HG02852 (cell line): ENCODE measurements around the gene GATD1.
"Not testable (repeated sequence)": the region's sequence is repeated elsewhere in the genome, so short reads cannot be mapped to it uniquely, and the experiment has no call there.

ENCODE experiments used
- ATAC-seq: cut with Tn5 transposase; IDR thresholded peaks from one replicate; pipeline ENCODE4 v1.9.1; 2021; ENCODE audit warnings: mild to moderate bottlenecking, moderate library complexity; ENCODE audit not compliant: unreplicated experiment

GATD1 gene

DNA sequence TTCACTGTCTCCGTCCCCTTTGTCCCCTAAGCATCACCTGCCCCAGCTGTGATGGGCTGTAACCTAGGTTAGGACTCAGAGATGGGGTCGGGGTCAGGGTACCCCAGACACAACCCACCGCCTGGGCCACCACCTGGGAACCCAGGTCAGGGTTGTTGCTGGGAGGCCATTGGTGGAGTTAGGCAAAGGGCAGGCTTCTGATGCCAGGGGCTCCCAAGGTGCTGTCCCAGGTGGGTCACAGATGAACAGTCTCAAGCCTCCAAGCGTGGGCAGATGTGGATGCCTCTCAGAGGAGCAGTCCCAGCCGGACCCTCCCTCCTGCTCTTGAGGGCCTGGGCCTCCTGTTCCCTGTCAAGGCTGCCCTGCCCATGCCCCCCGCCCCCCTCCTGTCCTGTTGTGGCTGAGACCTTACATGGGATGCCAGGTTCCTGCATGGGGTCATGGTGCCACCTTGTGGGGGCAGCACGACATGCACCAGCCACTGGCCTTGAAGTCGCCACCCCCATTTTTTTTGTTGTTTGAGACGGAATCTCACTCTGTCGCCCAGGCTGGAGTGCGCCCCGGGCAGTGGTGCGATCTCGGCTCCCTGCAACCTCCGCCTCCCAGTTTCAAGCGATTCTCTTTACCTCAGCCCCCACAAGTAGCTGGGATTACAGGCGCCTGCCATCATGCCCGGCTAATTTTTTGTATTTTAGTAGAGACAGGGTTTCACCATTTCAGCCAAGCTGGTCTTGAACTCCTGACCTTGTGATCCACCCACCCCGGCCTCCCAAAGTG, 12.1 kb downstream of the GATD1 start:
- ATAC-seq = no peak

DNA sequence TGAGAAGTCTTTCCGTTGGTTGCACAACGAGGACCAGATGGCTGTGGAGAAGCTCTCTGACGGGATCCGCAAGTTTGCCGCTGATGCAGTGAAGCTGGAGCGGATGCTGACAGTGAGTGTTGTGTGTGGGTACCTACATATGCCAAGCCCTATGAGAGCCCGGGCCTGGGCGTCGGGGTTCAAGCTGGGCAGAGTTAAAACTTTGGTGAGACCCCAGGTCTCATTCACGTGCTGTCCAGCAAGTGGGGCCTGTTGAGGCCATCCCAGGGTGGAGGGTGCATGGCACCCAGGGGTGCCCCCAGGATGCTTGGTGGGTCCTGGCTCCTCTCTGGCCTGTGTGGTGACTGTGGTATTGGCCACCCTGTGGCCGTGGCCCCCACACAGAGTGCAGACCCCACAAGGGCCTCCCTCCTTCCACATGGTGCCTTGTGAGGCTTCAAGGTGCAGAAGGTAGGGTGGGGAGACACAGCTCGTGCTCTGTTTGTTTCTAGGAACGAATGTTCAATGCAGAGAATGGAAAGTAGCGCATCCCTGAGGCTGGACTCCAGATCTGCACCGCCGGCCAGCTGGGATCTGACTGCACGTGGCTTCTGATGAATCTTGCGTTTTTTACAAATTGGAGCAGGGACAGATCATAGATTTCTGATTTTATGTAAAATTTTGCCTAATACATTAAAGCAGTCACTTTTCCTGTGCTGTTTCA, 12.8 kb downstream of the GATD1 start:
- no peak for ATAC-seq

DNA sequence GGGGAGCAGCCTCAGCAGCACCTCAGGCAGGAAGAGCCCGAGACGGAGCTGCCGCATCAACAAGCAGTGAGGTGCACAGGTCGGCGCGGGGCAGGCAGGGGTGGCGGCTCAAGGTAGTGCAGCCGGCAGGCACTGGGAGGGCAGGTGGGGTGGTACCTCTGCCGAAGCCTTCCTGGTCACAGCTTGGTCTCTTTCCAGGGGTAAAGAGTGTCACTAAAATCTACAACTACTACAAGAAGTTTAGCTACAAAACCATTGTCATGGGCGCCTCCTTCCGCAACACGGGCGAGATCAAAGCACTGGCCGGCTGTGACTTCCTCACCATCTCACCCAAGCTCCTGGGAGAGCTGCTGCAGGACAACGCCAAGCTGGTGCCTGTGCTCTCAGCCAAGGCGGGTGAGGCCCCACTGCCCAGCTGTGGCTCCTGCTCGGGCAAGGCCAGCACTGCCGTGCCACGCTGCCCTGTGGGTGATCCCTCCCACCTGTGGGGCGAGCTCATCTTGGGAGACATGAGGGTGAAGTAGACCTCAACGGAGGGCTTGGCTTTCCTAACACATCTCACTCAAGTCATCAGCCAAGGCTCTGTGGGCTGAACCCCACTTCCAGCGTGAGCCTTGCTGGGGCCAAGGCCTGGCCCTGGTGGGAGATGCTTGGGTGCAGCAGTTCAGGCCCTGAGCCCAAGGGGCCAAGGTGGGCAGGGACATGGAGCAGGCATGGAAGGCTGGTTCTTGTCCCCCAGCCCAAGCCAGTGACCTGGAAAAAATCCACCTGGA, 13.6 kb downstream of the GATD1 start:
- ATAC-seq = no peak

DNA sequence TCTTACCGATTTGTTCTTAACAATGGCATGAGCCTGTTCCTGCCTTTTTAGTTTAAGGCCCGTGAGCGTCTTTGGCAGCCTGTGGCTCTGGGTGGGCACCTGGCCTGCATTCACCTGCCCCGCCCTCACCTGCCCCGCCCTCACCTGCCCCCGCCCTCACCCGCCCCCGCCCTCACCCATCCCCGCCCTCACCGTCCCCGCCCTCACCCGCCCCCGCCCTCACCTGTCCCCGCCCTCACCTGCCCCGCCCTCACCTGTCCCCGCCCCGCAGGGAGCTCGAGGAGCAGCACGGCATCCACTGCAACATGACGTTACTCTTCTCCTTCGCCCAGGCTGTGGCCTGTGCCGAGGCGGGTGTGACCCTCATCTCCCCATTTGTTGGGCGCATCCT, 14.2 kb downstream of the GATD1 start:
- no peak for ATAC-seq

DNA sequence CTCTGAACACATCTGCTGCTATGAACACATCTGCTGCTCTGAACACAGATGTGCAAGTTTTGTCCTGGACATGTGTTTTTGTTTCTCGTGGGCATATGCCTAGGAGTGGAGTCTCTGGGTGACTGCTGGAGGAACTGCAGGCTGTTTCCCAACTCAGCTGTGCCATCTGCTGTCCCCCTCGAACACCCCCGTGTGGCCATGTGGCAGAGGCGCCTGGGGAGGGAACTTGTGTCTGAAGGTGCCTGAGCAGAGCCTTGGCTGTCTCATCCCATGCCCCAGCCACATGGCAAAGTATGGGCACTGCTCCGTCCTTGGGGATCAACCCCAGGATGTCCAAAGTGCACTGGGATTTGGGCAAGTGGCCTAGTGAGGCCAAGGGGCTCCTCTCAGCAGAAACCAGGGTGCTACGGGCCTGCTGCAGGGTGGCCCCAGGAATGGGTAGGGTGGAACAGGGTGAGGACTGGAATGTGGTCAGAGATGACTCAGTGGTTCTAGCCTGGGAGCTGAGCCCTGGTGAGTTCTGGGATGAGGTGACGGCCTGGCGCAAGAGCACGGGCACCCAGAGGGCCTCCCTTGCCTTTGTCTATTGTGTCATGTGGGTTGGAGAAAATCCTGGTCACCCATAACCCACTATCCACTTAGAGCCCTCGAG, 14.7 kb downstream of the GATD1 start:
- ATAC-seq = no peak

DNA sequence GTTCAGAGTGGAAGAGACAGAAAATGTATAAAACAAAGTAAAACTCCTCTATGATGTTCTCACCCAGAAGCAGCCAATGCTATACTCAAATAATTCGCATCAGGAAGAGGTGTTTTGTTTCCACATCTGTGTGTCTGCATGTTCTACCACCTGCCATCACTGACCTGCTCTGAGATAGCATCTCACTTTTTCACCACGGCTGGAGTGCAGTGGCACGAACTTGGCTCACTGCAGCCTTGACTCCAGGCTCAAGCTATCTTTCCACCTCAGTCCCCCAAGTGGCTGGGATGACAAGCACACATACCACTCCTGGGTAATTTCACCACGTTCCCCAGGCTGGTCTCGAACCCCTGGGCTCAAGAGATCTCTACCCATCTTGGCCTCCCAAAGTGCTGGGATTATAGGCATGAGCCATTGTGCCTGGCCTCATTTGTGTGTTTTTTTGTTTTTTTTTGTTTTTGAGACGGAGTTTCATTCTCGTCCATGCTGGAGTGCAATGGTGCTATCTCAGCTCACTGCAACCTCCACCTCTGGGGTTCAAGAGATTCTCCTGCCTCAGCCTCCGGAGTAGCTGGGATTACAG, 15.7 kb downstream of the GATD1 start:
- no peak for ATAC-seq

DNA sequence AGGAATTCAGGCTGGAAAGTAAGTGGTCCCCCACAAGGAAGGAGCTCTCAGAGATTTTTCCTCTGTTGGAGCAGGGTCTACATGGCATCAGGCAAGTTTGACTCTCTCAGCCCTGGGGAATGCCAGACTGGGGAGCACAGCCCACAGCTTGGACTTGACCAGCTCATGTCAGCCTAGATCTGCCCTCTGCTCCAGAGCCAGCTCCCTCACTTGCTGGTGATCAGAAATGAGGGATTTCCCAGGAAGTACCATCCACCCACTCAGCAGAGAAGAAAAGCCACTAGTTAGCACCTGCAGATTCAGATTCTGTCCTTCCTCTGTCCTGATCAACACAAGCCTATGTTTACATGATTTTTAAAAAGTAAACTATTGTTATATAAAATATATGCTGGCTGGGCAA, 17.1 kb downstream of the GATD1 start:
- no peak for ATAC-seq

DNA sequence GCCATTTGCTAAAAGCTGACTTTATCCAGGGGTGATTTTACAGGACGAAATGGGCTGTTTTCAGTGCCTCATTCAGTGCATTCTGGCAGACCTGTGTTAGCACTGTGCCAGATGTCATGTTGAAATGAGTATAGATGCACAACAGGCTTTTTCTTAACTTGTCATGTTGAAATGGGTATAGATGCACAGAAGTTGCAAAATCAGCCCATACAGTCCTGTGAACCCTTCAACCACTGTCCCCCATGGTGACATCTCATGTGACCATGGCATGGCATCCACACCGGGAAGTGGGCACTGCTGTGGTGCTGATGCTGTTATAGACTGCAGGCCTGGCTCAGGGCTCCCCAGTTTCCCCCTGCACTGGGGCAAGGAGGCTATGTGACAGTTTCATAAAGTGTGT, 27.6 kb downstream of the GATD1 start:
- ATAC-seq = no peak

DNA sequence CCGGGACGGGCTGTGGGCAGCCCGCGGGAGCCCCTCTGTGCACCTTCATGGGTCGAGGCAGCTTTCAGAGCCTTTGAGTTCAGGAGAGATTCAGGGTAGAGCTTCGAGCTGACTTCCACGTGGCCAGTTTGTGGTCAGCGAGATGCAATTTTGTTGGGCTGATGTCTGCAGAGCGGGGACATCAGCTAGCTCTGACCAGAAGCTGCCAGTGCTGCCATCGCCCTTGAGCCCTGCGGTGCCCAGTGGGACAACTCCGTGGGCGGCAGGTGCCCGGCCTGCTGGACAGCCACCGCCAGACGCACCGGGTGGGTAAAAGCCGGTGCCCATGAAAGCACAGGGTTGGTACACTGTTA, 29.3 kb downstream of the GATD1 start:
- peak; percentile 4 for ATAC-seq

DNA sequence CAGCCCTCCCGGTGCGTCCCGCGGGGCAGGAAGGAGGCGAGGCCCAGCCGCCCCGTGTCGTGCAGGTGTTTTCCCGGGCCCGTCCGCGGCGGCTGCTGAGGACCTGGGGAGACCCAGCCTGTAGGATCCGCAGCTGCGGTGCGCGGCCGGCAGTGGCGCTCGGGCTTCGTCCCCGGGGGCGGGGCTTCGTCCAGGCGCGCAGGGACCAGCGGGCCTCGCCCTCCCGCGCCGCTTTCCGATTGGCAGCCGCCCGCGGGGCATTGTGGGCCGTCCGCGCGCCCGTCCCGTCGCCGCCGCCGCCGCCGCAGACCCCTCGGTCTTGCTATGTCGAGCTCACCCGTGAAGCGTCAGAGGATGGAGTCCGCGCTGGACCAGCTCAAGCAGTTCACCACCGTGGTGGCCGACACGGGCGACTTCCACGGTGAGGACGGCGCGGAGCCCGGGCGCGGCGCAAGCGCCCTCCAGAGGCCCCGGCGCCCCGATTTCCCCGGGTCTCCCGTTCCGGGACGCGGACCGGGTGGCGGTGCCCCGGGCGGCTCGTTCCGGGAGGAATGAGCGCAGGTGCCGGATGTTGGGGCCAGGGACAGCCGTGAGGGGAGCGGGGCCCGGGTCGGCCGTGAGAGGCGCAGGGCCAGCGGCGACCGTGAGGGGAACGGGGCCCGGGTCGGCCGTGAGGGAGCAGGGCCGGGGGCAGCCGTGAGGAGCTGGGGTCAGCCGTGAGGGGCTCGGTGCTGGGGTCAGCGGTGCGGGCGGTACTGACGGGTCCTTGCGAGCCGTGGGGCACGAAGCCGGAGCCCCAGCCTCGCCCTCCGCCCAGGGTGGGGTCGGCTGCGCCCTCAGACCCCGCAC, 29.9 kb downstream of the GATD1 start, which contains the start of gene TALDO1:
Gene TALDO1 (plus strand): TSS at position 307 of the 849 bp plus-strand sequence. CDS start 18 bp downstream, at position 325.
- peak; percentile 92 for ATAC-seq

DNA sequence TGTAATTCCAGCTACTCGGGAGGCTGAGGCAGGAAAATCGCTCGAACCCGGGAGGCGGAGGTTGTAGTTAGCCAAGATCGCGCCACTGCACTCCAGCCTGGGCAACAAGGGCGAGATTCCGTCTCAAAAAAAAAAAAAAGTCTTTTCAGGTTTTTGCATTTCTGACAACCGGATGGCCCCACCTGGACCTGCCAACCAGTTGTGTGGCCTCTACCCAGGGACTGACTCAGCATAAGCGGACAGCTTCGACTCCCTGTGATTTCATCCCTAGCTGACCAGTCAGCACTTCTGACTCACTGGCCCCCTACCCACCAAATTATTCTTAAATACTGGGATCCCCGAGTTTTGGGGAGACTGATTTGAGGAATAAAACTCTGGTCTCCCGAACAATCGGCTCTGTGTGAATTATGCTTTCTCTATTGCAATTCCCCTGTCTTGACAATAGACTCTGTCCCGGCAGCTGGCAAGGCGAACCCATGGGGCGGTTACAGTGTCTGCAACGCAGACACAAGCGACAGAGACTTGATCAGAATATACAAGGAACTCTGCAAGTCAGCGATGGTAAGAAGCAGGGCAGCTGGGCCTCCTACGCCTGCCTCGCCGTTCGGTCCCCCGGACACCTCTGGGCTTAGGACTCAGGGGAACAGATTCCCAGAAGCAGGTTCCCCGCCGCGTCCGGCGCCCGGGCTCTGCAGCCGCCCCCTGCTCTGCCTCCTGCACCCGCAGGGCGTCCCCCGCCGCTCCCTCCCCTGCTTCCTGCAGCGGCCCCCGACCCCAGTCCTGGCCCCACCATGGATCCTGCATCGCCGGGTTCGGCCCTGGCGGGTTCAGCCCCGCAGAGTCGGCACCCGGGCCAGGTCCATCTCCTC, 30.8 kb downstream of the GATD1 start:
- ATAC-seq = peak; percentile 28

DNA sequence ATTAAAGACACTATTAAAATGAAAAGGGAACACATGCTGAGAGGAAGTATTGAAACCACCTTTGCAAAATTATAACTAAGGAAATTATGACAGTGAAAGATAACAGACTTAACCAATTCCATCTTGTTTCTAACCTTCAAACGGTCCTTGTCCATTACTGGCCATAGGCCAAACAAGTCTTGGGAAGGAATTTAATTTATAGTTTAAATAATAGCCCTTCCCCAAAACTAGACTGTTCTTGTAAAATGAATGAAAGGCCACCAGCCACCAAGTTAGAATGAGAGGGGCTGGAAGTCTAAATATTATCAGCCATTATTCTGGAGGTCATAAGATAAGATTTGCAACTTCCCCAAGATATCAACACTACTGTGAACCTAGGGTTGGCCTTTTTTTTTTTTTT, 31.9 kb downstream of the GATD1 start:
- ATAC-seq = no peak

DNA sequence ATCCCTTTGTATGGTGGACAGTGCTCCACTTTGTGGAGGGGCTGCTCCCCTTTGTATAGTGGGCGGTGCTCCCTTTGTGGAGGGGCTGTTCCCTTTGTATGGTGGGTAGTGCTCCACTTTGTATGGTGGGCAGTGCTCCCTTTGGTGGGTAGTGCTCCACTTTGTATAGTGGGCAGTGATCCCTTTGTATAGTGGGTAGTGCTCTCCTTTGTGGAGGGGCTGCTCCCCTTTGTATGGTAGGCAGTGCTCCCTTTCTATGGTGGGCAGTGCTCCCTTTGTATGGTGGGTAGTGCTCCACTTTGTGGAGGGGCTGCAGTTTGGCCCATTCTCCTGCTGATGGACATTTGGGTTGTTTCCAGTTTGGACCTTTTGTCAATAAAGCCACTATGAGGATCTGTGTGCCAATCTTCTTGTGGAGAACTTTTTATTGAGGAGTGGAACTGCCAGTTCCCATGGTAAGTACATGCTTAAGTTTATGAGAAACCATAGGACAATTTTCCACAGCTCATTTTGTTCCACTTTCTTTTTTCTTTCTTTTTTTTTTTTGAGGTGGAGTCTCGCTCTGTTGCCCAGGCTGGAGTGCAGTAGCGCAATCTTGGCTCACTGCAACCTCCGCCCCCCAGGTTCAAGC, 34.6 kb downstream of the GATD1 start:
- no peak for ATAC-seq

DNA sequence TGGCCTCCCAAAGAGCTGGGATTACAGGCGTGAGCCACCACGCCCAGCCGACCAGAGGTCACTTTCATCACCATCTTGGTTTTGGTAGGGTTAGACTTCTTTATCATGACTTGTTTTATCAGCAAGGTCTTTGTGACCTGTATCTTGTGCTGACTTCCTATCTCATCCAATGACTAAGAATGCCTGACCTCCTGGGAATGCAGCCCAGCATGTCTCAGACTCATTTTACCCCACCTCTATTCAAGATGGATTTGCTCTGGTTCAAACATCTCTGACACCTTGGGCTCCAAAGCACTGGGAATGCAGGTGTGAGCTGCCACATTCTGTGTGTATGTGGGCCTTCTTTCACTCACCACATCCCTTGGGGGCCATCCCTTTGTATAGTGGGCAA, 35.1 kb downstream of the GATD1 start:
- no peak for ATAC-seq

DNA sequence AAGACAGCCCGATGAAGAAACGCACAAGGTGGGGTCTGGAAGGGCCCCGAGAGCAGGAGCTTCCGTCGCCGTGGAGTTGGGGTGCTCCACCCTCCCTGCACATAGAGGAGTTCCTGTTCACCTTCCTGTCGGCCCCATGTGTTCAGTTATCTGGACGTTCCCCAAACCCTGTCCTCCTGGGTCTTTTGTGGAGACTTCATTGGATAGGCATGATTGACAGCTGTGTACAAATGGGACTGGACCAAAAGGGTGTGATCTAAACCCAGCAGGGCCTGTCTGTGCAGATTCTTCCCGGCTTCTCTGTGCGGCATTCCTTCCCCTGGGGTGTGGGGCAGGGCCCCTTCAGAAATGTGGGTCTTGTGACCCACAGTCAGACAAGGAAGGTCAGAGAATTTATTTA, 39.4 kb downstream of the GATD1 start:
- ATAC-seq = not testable (repeated sequence)

DNA sequence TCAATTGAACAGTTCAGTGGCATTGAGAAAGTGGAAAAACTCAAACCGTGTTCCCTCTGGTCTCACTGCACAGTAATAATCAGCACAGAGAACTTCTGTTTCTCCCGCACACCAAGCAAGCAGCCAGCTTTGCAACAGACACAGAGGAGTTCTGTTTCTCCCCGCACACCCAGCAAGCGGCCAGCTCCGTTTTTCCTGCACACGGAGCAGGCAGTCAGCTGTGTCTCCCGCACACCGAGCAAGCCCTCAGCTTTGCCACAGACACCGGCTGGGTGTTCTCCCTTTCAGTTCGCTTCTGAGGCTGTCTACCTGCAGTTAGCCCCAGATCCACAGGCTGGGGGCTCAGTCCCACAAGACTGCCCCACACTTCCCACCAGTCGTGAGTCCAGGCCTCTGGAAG, 39.9 kb downstream of the GATD1 start:
- ATAC-seq = no peak

DNA sequence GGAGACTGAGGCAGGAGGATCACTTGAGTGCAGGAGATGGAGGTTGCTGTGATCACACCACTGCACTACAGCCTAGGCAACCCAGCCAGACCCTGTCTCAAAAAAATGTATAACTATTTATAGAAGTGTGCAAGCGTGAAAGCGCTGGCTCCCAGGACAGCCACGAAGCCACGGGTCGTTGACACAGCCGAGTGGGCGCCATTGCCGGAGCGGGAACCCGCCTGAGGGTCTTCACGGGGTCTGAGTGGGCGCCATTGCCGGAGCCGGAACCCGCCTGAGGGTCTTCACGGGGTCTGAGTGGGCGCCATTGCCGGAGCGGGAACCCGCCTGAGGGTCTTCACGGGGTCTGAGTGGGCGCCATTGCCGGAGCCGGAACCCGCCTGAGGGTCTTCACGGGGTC, 42.7 kb downstream of the GATD1 start:
- not testable (repeated sequence) for ATAC-seq

DNA sequence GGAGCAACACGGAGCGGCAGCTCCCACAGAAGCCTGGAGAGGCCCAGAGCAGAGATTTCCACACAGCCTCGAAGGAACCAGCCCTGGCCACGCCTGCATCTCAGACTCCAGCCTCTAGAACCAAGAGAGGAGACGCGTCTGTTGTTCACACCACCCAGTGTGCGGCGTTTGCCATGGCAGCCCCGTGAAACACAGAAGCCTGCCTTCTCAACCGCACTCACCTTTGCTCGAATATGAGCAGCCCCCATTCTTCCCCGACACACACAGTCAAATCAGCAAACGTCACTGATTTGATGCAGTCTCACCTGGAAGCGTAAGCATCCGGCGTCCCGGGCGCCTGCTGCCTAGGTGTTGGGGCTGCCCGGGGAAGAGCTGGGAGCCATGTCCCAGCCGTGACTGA, 44.2 kb downstream of the GATD1 start:
- ATAC-seq = no peak
